Breast epithelium (tissue), 3 donors: ENCODE data around the gene OR2A12.

Experiments
- POLR2A ChIP-seq: fragments of 450-650 bp; IDR thresholded peaks from one replicate; pipeline ENCODE4 v1.6.1; 2016; ENCODE audit warnings: antibody characterized with exemption, mild to moderate bottlenecking, moderate library complexity
- TF ChIP-seq, protein P1 (sequence below), 3 donors: fragments of 450-650 bp; IDR thresholded peaks; one replicate each; pipeline ENCODE4 v1.5.1; 2016 to 2017; ENCODE audit warnings: antibody characterized with exemption in 3 of 3, mild to moderate bottlenecking in 3 of 3, moderate library complexity in 3 of 3

DNA sequence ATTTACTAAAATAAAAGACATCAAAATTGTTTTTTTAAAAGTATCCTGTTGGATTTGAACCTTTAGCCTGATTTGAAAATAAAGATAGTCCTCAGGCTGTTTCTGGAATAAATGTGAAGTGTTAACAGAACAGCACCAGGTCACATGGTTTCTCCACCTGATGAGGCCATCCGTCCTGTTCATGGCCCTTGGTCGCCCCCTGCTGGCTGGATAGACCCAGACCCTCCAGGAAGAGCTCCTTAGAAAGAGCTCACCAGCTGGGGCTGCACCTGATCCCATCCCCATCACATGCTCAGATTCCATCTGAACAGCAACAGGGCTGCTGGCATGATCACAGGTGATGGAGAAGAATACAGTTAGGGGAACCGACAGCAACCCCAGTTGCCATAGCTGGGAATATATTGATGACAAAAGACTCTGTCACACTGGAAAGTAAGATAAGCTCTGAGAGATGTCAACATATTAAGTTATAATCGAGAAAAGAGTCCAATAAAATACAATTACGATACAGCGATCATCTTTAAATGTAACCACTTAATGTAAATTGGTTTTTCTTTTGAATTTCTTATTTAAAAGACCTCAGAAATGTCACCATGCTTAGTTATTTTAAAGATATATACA, 41.7 kb downstream of the OR2A12 start:
- TF ChIP-seq, protein P1, sequence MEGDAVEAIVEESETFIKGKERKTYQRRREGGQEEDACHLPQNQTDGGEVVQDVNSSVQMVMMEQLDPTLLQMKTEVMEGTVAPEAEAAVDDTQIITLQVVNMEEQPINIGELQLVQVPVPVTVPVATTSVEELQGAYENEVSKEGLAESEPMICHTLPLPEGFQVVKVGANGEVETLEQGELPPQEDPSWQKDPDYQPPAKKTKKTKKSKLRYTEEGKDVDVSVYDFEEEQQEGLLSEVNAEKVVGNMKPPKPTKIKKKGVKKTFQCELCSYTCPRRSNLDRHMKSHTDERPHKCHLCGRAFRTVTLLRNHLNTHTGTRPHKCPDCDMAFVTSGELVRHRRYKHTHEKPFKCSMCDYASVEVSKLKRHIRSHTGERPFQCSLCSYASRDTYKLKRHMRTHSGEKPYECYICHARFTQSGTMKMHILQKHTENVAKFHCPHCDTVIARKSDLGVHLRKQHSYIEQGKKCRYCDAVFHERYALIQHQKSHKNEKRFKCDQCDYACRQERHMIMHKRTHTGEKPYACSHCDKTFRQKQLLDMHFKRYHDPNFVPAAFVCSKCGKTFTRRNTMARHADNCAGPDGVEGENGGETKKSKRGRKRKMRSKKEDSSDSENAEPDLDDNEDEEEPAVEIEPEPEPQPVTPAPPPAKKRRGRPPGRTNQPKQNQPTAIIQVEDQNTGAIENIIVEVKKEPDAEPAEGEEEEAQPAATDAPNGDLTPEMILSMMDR (IDR thresholded peaks at IDR 0.05), result peak; percentile 37 to 69 (median 50)
- TF ChIP-seq POLR2A, result no peak
